HG03280 (cell line): ENCODE measurements around the gene PNMA6E.
"Not testable (repeated sequence)": the region's sequence is repeated elsewhere in the genome, so short reads cannot be mapped to it uniquely, and the experiment has no call there.

ENCODE experiments used
- ATAC-seq: cut with Tn5 transposase; IDR thresholded peaks from one replicate; pipeline ENCODE4 v1.9.1; 2021; ENCODE audit warnings: mild to moderate bottlenecking, moderate library complexity; ENCODE audit not compliant: unreplicated experiment

PNMA6E gene

DNA sequence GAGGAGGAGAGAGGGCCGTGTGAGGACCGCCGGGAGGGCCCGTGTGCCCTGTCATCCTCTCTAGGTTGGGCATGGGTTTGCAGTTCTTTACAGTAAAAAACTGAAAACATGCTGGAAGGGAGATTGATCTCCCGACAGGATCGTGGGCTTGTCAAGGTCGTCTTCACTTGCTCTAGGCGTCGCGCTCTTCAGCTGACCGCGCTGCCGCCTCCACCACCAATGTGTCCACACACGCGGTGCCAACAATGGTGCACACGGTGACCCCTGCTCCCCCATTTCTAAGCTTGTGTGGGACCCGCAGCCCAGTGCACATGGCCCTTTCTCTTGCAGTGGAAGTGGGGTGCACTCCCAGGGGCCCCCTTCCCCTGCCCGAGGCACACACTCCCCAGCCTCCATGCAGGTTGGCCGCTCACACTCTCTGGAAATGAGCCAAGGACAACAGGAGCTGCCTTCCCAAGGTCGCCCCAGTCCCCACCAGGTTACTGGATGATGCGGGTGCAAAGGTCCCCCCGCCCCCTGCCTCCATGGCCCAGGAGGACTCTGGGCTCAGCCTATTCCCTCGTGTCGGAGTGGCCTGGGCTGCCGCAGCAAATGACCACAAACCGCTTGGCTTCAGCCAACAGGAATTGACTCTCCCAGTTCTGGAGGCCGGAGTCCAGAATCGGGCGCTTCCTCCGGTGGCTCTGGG, 8.4 kb upstream of the PNMA6E start:
- no peak for ATAC-seq

DNA sequence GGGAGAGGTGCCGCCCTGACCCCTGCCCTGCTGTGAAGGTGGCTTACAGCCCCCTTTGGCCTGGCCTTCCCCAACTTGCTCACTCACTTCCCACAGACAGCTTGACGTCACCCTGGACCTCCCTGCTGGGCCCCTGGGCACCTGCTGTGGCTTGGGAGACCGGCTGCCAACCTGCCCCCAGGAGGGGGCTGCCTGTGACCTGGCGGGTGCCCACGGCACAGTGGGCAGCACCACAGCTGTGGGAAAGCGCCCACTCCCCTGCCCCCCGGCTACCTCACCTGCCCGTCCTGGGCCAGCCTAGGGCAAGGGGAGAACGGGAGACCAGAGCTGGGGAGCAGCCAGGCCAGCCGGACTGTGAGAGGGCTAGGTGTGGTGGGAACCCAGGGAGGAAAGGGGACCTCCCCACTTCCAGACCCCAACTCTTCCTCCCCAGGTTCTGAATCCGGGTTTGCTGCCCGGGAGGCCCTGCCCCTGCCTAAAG, 7.8 kb upstream of the PNMA6E start:
- no peak for ATAC-seq

DNA sequence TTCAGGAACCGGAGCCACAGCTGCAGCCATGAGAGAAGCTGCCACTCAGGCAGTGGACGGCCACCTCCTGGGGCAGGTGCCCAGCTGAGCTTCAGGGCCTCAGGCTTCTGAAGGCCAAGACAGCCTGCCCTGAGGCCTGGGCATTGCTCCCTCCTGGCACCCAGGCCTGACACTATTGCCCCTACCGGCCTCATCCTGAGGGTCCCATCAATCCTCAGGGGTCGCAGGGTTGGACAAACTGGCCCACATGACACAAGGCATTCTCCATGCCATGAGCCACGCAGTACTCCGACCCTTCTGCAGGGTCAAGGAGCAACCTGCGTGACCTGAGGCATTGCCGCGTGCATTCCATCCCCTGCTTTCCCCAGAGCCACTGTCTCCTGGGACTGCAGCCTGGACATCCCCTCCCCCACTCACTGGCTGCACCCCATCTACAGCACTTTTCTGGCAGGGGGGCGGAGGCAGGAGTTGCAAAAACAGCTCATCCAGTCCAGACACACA, 7.1 kb upstream of the PNMA6E start:
- no peak for ATAC-seq

DNA sequence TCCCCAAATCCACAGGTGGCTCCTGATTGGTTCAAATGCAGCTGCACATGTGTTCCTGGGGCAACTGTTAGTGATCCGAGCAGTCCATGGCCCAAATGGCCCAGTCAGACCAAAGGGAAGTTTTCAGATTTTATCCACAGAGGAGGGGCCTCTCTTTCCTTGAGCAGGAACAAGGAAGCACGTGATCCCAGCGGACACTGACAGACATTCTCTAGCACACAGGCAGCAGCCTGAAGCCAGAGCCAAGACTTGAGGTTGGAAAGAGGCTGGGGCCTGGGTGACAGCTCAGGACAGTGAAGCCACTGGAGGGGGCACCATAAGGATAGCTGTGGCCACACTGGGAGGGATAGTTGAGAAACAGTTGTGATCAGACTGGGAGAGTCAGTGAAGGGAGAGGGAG, 6.6 kb upstream of the PNMA6E start:
- no peak for ATAC-seq

DNA sequence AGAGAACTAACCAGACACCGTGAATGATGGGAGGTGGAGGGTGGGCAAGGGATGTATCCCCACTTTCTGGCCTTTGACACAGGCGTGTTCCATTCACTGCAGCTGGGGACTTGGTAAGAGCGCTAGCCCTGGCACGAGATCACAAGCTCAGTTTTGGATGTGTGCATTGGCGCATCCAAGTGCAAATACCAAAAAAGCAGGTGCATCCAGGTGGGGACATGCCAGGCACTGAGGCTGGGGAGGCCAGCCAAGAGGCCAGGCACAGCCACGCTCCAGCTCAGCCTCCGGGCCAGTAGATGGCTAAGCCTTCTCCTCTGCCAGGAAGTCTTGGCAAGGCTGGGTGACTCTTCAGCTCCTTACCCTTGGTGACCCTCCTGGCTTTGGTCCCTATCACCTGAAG, 5.8 kb upstream of the PNMA6E start:
- ATAC-seq = no peak

DNA sequence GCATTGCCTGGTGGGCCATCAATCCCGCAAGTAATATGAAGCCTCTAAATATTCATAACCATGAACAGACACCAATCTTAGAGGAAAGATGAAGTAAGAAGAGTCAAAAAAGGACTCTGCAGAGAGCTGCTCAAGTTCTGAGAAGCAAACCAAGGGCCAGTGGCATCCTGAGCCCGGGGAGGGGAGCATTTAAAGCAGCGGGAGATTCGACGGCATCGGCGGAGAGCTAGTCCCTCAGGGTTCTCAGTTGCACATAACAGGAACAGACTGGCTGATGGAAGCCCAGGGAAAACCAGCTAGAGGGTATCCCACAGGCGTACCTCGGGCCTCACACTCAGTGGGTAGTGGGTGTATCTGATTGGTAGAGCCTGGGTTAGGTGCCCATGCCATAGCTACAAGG, 4.9 kb upstream of the PNMA6E start:
- no peak for ATAC-seq

DNA sequence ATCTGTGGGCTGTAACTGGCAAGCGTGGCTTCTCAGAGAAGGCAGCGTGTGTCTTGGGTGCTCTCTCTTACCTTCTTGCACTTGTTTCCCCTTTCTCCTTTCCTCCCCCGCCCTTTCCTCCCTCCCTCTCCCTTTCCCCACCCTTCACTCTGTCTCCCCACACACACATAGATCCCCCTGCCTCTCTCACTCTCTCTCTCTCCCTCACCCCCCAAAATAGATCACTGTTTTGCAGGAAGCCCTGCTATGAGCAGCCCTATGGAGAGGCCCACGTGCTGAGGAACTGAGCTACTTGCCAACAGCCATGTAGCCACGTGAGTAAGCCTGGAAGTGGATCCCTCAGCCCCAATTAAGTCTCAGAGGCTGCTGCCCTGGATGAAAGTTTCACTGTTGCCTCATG, 4.3 kb upstream of the PNMA6E start:
- ATAC-seq = no peak

DNA sequence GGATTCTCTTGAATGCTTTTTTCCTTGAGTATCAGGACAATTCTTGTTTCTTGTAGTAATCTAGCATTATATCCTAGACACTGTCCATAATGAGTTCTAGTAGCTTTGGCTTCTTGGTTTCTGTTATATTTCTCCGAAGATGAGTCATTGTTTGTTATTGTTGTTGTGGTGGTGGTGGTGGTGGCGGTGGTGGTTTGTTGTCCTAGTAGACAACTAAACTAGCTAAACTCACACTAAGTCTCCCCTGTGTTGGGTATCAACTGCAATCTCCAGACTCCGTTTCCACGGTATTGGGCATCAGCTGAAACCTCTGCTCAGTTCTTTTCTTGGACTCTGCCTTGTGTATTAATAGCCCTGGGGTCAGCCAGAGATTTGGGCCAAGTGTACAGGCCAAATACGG, 3.2 kb upstream of the PNMA6E start:
- ATAC-seq = not testable (repeated sequence)

DNA sequence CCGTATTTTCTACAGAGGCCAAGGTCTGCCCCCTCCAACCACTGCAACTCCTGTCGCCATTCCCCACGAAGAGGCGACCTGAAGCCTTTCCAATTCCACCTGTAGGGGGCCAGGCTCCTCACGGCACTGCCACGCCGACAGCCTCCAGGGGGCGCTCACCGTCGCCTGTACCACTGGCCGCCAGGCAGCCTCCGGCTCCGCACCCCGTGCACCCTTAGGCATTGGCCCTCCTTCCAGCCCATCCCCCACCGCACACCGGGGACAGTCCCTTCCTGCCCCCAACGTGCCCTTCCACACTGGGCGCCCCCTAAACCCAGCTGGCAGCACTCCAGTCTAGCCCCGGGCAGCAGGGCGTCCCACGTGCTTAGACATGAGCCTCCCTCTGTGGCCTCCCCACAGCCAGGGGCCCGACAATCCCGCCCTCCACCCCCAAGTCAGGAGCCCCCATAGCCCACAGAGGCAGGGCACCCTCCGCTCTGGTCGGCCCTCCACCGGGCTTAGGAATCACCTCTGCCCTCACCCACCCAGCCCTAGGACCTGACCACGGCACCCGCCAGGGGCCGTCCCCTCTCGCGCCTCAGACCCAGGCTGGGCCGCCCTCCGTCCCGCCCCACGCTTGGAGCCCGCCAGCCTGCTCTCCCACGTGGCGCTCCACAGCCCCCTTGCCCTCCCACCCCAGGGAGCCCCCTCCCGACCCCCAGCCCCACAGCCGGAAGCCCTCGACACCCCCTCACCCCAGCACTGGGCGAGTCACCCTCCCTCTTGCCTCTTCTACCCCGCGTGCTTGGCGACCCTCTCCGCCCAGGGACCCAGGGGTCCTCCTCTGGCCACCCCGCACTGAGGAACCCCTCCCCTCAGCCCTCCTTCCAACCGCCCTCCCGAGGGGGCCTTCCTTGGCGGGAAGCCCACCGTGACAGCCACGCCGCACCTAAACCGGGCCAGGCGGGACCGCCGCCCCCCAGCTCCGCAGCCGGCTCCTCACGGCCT, 711 bp downstream of the PNMA6E start:
- peak; percentile 50 for ATAC-seq

DNA sequence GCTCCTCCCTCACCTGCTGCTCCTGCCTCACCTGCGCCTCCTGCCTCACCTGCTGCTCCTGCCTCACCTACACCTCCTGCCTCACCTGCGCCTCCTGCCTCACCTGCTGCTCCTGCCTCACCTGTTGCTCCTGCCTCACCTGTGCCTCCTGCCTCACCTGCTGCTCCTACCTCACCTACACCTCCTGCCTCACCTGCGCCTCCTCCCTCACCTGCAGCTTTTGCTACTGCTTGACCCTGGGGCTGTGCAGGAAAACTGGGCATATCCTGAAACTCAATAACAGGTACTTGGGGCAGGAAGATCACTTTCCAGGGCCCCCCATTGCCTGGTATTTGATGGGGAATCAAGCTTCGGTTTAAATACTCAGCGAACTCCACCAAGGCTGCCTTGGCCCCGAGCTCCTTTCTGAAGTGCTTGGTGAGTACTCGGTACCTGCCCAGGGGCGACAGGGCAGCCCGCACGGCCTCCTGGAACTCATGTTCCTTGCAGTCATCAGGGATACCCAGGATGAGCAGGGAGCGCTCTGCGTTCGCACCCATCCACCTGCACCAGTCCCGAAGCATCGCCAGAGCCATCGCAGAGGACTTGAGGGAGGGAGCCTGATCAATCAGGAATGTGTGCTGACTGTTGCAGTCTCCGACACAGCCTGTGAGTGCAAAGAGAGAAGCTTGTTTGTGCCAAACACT, 2.7 kb downstream of the PNMA6E start:
- no peak for ATAC-seq

DNA sequence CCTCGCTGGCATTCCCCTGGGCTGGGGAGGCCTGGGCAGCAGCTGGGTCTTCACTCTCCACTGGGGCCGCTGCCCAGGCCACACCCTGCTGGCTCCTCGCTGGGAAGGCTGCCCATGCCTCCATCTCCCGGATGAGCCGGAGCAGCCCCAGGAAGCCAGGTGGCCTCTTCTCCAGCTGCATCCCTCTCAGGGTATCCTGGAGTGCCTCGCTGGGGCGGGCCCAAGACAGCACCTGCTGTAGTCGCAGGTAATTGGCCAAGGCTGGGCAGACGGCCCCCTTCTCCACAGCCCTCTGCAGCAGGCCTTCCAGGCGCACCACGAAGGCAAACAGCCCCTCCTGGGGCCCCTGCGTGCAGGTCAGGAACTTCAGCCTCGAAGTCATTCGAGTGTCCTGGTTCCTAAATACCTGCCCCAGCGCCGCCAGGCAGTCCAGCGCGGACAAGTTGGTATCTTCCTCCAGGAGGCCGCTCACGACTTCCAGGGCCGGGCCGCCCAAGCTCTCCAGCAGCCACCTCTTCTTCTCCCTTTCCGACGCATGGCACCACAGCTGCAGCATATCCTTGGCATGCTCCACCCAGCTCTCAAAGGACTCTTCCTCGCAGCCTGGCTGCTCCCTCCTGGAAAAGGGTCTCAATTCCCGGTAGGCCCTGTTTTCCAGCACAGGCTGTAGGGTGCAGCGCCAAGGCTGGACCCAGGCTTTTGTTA, 3.7 kb downstream of the PNMA6E start:
- no peak for ATAC-seq

DNA sequence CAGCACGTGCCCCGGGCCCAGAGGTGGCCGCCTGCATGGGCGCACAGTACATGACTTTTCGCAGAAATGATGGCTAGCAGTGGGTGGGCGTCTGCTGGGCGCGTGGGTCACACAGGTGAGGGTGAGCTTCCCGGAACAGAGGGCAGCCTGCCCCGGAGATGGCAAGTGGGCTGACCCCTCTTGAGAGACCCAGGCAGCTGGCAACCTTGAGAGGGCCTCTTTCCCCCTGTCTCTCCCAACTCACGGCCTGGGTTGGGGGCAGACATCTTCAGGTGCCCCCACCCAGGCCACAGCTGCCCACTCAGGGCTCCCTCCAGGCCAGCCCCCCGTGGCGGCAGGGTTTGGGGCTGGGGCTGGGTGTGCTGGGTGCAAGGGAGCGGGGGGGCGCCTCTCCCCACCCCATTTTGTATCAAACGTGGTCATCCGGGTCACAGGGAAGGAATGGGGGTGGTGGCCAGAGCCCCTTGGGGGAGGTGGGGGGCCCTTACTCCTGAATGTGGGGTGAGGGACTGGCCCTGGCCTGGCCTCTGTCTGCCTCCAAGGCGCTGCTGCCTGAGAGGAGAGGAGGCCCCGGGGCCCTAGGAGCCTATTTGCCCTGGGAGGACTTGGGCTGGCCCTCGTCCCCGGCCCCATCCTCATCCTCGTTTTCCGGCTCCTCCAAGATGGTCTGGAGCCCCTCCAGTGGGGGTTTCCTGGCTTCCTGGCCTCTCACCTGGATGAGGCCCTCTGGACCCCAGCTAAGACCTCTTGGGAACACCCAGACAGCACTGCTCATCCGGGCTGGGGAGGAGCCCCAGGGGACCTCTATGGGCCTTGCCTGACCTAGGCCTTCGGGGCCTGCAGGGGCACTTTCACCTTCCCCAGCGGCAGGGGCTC, 4.6 kb downstream of the PNMA6E start:
- ATAC-seq = no peak

DNA sequence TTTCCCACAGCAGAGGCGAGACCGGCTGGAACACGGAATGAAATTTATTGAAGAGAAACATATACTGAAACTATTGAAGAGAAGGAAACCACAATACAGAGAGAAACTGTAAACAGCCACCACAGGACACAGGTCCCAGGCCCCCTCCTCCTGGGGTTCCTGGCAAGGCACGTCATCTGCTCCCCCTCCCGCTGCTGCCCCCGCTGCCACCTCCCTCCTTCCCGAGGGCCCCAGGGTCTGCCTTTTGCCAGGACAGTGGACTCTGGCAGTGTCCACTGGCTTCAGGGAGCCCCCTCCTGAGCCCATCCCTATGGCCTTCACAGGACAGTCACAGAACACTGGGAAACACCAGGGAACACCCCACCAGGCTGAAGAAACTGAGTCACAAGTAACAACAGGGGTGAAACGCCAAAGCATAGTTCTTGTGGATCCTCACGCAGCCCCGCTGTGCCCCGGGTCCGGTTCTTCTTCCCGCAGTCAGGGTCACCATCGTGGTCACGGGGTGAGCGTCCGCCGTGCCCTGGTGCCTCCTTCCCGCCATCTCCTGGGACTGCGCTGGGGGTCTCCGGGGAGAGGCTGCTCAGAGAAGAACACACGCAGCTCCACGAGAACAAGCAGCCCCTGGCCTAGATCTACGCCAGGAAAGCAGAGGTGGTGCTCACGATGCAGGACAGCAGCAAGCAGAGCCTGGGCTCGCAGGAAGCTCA, 5.4 kb downstream of the PNMA6E start:
- no peak for ATAC-seq

DNA sequence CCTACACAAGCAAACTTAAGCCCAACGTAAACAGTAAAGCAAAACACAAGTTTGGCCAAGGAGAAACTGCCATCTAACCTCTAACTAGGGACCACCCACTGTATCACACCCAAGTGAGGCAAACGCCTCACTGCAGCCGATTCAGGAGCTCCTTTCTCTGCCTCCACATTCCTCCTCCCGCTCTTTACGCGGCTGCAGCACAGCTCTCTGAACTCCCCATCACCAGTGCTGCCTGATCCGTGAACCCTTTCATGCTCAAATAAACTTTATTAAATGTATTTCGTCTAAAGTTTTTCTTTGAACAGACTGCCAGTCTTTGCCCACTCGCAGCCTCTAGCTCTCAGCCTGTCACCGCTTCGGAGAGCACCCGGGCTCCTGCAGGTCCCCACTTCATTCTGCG, 6.5 kb downstream of the PNMA6E start:
- ATAC-seq = no peak

DNA sequence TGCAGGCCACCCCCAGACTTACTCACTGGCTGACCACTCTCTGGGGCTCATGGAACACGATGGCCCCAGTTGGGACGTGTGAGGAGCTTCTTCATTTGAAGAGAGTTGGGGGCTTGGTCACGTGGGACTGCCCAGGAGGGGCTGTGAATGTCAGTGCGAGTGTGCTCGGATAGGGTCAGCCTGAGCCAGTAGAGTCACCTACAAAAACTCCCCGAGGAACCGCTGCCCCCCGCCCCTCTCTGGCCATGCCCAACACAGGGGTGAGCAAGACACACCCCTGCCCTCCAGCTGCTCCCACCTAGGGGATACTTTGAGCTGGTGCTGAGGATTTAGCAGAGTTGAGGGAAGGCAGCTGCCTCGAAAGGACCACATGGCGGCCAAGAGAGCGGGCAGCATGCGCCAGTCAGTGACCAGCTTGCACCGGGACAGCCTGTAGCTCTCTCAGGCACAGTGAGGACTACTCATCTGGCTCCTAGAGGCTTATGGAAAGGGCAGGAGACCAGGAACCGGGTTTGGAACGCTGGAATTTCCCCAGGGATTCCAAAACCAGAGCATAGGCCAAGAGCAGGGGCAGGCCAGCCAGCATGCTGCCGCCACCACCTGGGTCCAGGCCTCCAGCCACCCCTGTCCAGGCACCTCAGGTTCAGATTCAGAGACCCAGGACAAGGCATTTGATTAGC, 8.4 kb downstream of the PNMA6E start:
- ATAC-seq = no peak

DNA sequence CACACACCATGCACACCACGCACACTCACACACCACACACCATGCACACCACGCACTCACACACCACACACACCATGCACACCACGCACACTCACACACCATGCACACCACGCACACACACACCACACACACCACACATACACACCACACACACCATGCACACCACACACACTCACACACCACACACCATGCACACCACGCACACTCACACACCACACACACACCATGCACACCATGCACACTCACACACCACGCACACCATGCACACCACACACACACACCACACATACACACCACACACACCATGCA, 11.7 kb downstream of the PNMA6E start:
- ATAC-seq = not testable (repeated sequence)

DNA sequence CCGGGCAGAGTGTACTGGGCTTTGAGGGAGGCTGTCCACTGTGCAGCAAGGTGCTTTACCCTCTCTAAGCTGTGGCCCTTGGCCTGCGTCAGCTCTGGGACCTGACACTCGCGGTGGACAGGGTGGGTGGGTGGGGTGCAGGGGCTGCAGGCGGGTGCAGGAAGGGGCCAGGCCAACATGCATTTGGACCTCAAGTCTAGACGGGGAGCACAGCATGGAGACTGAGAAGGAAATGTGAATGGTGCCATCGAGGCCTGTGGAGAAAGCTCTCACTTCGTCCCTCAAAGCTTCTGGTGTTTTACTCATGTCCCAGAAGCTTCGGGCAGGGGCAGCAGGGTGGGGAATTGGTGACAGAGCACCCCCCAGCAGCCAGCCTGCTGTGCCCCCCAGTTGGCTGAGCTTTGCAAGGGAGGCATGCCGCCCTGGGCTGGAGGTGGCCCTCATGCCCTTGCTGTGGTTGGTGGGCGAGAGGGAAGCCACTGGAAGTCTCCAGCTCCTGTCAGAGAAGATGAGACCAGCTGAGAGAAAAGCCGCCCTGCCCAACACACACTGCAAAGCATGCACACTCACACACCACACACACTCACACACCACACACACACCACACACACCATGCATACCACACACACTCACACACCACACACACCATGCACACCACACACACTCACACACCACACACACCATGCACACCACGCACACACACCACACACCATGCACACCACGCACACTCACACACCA, 12.3 kb downstream of the PNMA6E start:
- ATAC-seq = no peak
